GM18868 (cell line): ENCODE data around the gene RASA1.

Source experiments
- ATAC-seq: cut with Tn5 transposase; IDR thresholded peaks from one replicate; pipeline ENCODE4 v1.9.1; 2021; ENCODE audit warnings: mild to moderate bottlenecking, moderate library complexity; ENCODE audit not compliant: unreplicated experiment

Gene RASA1

DNA sequence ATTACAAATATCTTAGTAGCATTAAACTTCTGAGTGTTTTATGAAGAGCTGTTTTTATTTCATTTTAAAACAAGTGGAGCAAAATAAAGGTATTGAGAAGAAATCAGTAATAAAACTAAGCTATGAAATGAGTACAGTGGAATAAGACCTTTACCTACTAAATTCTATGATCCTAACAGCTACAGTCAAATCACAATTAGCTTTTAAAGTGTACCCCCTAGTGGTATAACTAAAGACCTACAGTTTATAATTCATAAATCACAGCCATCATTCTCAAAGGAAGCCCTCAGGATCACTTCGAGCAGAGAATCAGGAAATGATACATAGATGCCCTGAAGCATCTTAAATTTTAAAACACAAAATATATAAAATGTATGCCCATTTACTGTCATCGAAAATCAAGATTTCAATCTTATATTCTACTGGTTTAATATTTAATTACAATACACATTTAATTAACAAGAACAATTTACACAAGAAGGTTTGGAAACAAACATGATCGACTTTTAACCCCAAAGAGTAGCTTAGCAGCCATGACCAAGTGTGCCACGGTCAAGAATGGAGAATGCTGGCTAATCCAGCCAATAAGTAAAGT is 132.7 kb downstream of the RASA1 start:
- peak; percentile 74 for ATAC-seq

DNA sequence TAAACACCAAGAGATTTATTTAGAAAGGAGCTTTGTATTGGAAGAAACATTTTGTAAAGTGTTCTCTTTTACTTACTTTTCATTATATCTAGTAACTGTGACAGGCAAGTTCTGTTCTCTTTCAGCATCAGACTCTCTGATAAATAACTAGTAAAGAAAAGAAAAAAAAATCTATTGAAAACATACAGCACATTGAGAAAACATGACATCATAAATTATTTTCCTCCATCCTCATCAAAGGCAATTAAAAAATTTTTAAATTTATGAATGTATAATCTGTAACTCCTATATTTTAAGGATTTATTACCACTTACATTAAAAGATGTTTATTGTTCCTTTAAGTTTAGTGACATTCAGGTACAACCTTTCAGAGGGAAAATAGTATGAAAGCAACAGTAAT is 133.9 kb downstream of the RASA1 start:
- ATAC-seq, result no peak

DNA sequence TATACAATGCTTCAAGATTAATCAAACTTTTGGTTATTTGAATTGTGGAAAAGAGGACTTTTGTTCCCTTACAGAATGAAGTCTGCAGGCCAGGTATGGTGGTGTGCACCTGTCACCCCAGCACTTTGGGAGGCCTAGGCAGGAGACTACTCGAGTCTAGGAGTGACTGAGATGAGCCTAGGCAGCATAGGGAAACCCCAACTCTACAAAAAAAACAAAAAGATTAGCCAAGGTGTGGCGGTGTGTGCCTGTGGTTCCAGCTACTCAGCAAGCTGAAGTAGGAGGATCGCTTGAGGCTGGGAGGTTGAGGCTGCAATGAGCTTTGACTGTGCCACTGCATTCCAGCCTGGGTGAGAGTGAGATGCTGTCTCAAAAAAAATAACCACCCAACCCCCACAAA is 135.7 kb downstream of the RASA1 start:
- no peak for ATAC-seq

DNA sequence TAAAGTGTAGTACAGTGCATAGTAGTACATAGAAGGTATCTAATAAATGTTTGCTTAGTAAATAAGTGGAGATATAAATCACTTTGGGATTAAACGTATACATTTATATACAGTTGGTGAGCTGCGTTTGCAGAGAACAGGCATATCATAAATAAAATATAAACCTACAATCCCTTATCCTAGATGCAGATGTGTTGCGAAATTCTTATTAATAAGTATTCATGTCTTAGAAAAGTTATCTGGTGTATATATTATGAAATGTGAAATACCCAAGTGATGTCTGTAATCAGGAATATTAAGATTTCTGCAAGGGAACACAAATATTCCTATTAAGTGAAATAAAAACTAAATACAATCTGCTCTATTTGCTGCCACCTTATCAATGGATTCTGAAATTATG is 136.2 kb downstream of the RASA1 start:
- no peak for ATAC-seq

DNA sequence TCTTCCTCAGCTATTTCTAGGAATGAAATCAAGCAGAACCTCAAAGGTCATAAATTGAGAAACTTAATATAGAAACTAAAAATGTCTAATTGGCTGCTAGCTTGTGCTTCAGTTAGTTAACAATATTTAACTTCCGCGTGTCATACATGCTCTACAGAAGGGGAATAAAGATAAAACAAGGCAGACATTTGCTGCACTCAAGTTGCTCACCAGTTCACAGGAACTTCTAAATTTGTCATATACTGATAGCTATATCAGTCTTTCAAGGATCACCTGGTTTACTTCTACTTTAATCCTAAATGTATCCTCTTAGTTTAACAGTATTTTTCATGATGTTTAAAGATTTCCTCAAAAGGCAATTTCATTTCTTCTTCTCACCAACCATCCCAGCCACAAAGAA is 136.7 kb downstream of the RASA1 start:
- ATAC-seq, result no peak

DNA sequence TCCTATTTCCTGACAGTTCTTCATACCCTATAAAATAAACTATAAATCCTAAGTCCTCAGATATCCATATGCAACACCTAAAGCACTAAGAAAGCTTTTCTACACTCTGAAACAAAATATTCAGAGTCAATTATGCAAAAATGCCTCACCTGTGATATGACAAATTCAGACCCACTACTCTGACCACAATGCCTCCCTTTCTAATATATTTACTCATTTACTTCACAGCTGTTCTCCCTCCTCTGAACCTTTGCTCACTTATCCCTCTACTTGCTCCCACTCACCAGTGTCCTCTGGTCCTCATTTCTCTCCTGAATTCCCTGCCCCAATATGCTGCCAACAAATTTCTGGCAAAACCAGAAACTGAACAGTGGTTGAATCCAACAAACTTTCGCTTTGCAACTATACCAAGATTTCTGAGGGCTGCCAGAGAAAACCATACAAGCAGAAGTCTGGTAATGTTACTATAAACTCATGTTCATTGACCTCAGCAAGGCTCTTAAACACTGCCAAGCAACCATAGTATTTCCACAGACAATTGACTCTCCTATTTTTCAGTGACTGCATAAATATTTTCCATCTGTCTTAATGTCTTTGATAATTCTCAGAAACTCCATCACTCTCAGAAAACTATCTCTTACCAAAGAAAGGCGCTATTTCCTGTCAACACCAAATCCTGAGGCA is 137.9 kb downstream of the RASA1 start:
- no peak for ATAC-seq

DNA sequence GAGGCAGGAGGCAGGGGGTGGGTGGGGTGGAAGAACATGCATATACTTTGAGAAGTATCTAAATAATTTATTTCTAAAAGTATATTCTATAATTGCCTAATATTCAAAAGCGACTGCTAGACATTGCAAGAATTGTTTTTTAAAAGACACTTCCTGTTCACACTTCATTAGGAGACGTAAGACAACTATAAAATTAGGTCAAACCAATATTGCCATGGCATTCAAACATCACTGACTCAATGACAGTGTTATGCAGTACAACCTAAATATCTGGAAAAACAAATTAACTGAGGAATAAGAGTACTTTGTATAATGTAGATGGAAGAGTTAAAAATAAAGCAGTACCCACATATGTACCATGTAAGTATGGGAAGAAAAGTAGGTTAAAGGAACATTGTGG is 140.5 kb downstream of the RASA1 start:
- ATAC-seq, result no peak

DNA sequence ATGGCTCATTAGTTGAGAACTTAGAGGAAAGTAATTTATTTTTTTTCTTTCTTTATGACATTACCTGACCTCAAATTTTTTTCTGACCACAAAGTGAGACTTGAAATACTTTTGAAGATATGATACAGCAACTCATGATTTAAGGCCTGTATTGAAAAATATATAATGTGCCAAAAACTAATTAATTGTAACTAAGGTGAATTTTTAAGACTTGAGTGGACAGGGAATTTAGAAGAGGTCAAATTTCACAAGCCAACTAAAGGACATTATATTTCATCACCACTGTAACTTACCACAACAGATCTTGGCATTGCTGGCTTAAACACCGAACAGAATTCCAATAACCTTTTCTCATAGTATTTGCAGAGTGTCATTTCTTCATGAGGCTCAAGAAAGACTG is 143.2 kb downstream of the RASA1 start:
- no peak for ATAC-seq

DNA sequence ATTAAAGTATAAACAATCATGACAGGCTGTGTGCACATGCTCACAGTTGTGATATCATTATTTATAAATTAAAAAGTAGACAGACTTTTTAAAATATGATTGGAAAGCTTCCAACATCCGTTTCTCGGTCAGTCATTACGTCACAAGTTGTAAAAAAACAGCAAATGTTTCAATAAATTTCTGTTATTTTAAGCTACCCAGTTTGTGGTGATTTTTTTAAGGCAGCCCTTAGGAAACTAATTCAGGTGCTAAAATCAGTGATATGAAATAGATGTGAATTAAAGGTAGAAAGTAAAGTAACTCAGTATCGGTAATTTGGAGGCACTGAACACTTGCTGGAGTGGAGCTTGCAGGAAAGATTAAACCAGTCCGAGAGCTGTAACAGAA is 143.9 kb downstream of the RASA1 start:
- ATAC-seq, result no peak

DNA sequence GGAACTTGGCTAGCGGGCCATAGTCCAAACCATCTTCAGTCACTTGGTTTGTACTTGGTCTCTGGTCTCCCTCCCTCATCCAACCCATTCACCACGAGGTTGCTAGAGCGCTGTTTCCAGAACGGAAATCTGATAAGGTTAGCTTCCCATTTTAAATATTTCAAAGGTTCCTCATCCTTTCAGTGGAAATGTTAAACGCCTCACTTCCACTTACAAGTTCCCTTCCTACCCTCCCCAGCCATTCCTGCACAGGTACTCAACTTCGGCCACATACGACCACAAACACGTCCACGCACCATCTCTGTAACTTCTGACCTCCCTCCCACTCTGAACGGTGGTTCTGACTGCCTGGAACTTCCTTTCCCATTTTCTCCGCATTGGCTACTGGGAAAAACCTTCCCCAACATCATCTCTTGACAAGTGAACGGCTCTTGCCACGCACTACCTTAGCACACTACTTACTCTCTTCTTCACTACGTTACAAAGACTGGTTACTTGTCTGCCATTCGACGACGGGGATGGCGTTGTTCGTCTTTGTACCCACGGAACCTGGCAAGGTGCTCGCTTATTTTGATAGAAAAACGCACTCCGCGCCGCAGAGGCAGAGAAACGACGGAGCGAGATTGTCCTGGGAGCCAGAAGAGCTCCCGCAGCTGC is 144.4 kb downstream of the RASA1 start:
- ATAC-seq, result peak; percentile 13

DNA sequence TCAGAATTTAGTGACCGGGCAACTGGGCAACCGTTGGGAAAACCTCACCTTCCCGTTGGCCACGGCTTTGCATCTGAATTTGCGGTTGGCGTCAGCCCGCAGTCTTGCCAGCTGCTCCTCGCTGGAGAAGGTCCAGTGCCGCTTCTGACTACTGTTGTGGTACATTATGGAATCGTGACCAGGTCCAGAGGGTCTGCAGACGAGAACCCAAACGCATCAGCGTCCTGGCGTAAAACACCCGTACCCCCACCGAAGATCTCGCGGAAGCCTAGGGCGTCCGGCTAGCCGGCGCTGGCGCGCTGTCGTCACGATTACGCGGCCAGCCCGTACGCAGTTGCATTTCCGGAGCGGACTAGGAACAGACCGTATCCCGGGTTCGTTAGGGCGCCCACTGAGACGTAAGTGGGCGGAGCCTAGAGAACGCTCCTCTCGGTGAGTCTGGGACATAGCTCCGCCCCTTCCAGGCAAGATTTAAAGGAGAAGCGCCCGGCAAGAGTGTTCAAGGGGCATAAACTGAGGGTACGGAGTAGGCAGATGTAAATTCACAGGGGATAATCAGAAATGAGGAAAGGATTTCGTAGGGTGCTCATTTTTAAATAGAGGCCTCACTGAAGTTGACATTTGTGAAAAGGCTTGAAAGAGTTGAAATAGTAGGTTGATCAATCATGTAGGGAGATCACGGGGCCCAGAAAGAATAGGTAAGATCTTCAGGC is 145.1 kb downstream of the RASA1 start, which contains the start of gene CCNH:
CCNH (minus strand) TSS at position 301 of the 713 bp plus-strand sequence; CDS start at position 165, 136 bp downstream.
- peak; percentile 99 for ATAC-seq

DNA sequence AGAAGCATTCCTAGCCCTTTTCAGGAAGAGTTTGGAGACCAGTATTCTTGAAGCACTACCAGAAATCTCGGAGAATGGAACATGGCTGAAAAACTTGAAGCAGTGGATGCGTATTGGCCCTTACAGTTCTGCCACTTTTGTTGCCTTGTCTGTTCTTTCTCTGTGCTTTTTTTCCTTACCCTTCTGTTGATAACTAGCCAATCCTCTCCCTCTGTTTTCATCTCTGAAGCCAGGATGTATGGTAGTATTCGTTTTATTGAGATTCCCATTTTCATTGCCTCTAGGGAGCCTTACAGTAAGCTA is 145.6 kb downstream of the RASA1 start:
- no peak for ATAC-seq

DNA sequence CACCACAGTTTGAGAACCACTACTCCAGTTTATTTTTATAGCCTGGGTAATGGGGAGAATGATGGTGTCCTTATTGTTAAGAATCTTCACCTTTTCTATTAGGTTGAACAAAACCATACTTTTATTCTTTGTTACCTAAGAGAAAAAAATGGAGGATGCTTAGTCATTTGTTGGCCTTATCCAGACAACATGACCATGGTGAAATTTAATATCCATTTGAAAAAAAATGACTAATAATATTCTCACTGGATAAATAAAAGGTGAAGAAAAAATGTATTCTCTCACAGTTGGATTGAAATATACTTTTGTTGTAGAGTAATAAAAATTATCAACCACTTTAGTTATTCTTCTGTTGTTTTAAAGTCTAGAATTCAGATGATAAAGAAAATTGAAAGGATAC is 150.8 kb downstream of the RASA1 start:
- ATAC-seq, result no peak

DNA sequence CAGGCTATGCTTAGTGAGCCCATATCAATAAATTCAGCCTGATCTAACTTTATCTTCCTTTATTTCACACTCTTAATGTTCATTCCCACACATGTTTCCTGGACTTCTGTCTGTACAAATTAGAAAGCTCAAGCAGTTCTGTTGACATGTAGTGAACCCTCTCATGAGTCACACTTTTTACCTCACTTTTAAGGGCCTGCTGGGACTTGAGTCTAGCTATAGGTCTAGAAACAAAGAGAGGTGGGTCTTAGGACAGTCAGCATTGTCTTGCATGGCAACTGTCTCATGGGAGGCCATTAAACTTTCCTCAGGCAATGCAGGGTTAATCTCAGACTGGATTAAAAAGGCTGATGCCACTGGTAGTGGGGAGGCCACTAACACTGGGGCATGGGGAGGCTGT is 153.6 kb downstream of the RASA1 start:
- ATAC-seq, result no peak

DNA sequence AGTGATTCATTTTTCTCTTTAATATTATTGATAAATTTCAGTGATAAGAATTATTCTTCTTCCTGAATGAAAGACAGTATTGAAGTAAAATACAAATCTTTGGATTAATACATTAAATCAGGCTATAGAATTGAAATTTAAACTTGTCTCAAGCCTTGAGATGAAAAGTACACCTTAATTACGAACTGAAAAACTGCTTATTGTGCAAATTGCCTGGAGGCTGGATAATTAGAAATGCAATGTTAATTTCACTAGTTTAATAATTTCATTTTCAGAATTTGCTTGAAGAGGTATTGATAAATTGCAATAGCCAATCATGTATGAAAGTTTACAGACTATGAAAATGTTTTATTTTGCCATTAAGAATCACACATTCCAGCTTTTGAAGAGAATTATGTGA is 156.1 kb downstream of the RASA1 start:
- ATAC-seq, result no peak

DNA sequence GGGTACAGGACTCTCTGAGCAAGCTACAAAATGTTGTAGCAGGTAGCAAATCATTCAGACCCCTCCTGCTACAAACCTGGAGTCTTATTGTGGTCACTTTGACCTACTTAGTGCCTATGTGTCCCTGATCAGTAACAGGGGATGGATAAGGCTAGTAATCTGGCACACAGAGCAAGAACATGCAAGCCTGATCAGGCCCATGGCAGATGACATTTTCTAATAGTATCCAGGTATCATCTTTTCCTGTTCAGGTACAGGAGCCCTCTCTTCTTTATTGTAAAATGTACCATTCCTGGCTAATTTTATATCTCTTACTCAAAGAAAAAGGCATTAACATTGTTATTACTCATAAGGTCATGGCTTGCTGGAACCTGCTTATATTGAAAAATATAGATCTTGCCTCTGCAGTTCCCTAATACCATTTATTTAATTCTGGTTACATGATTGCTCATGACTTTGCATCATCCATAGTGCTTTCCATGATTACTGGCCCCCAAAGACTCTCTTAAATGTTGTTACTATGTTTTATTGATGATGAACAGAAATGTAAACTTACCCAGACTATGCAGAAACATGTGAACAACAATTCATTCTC is 163.3 kb downstream of the RASA1 start:
- no peak for ATAC-seq

DNA sequence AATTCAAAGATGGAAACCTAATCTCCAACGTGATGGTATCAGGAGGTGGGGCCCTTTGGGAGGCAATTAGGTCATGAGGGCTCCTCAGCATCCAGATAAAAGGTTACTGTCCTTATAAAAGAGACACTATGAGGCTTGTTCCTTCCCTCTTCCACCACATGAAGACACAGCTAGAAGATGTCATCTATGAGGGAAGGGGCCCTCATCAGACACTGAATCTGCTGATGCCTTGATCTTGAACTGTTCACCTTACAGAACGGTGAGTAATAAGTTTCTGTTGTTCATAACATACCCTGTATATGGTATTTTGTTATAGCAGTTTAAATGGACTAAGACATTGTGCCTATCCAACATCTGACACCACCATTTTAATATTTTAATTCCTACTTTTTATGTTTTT is 164.8 kb downstream of the RASA1 start:
- ATAC-seq, result no peak

DNA sequence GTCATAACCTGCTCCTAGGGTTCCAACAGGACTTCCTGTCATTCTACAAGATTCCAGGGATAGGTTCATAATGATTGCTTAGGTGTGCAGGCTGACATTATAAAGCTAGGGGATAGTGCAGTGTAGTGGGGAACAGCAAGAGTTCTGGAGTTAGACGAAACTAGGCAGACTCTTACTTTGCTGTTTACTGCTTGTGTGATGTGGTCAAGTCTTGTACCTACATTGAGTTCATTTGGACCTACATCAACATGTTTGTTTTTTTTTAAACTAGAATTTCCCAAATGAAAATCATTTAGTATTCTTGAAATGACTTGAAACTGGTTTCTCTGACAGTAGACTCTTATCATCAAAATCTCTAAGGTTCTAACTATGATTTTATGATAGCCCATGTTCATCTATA is 166.3 kb downstream of the RASA1 start:
- ATAC-seq, result no peak

DNA sequence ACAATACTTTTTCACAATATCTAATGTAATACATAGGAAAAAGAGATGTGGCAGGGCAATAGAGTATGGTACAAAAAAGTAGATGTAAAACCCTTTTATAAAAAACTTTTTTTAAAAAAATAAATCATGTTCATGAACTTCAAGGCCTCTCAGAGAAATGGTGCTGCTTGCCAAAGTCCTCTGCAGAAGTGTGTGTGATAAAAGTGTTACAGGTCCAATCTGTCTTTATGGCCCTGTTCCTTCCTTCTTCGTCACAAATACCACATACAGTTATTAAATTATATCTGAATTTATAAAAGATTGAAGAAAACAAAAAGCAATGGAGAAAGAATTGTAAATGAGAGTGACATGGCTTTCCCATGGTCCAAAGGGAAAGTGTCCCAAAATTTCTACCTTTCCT is 166.8 kb downstream of the RASA1 start:
- ATAC-seq, result no peak

DNA sequence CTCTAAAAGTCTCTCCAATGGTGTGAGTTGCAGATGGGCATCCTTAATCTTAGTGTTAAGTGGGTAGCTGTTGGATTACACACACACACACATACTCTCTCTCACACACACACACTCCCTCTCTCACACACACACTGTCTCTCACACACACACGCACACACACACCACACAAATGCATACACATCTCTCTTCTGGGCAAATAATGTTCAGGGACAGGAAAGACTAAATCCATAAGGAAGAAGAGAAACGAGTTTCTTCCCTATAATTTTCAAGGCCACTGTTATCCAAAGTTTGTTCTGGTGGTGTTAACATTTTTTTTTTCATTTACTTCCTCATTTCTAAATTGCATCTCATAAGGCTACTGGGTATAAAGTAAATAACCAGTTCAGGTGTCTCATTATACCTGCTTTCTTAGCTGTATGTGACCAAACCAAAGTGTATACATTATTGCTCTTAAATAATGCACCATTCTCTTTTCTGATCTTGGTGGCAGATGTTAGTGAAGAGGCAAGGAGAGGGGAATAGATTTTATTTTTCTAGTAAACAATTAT is 167.5 kb downstream of the RASA1 start:
- ATAC-seq, result no peak

DNA sequence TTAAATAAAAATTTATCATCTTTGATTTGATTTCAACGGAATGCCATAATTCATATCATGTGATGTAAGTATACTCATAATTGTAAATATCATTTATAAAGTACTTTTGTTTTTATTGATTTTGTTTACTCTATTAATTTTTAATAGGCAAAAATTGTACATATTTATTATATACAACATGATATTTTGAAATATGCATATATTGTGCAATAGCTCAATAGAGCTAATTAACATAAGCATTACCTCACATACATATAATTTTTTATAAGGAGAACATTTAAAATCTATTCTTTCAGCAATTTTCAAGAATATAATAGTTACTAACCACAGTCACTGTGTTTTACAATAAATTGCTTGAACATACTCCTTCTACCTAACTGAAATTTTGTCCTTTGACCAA is 170.0 kb downstream of the RASA1 start:
- ATAC-seq, result no peak
